PC-9 (cell line): Measurements from ENCODE around the gene DNAH9. TPM values are rescaled to one million over a fixed set of nuclear protein-coding genes. Genes with fewer than 3 reads are reported as not detected.

Experiments
- BruUV-seq: library from RNA; stranded (reverse); fragments of 400-500 nt; replicated peaks from 2 replicates; lab custom pipeline; 2021; lab: Mats Ljungman, UMichigan
- CTCF ChIA-PET: fragments of 300-600 bp; sonication (Branson Sonifier 250); formaldehyde crosslinking; loops from one replicate; lab custom pipeline; 2022; ENCODE audit warnings: antibody characterized with exemption; lab: Charles Lee
- POLR2A ChIA-PET: fragments of 300-600 bp; sonication (Branson Sonifier 250); formaldehyde crosslinking; loops from one replicate; lab custom pipeline; 2022; ENCODE audit warnings: antibody characterized with exemption; ENCODE audit not compliant: unreplicated experiment; lab: Charles Lee
- DNase-seq, 2 experiments: peaks; one replicate each; pipeline versions ENCODE4 v3.0.0 to v3.0.0-alpha.2; 2015 to 2022; ENCODE audit warnings: mixed read lengths in 1 of 2
- H2AFZ ChIP-seq: fragments of 200-600 bp; sonication (generic); 2 replicates; pipeline ENCODE4 v1.8.1; 2017; ENCODE audit warnings: antibody characterized with exemption
- H3F3A ChIP-seq: fragments of 200-600 bp; sonication (generic); 2 replicates; pipeline ENCODE4 v1.8.1; 2017; ENCODE audit warnings: antibody characterized with exemption, mild to moderate bottlenecking, low read depth; ENCODE audit not compliant: insufficient read depth
- H3K27ac ChIP-seq: fragments of 200-600 bp; sonication (generic); 2 replicates; pipeline ENCODE4 v1.6.1; 2016; ENCODE audit warnings: mixed run types
- H3K27me3 ChIP-seq: fragments of 200-600 bp; sonication (generic); 2 replicates; pipeline ENCODE4 v1.6.1; 2016; ENCODE audit warnings: low read depth, mixed run types; ENCODE audit not compliant: insufficient read depth
- H3K36me3 ChIP-seq: fragments of 200-600 bp; sonication (generic); 2 replicates; pipeline ENCODE4 v1.6.1; 2016; ENCODE audit warnings: low read depth, mixed run types
- H3K4me1 ChIP-seq: fragments of 200-600 bp; sonication (generic); replicated peaks from 2 replicates; pipeline ENCODE4 v1.6.1; 2016; ENCODE audit warnings: mixed run types; ENCODE audit not compliant: insufficient read depth
- H3K4me2 ChIP-seq: fragments of 200-600 bp; sonication (generic); 2 replicates; pipeline ENCODE4 v1.6.1; 2017; ENCODE audit warnings: mixed run types
- H3K4me3 ChIP-seq: fragments of 200-600 bp; sonication (generic); 2 replicates; pipeline ENCODE4 v1.6.1; 2016; ENCODE audit warnings: mixed run types
- H3K79me2 ChIP-seq: fragments of 200-600 bp; sonication (generic); 2 replicates; pipeline ENCODE4 v1.6.1; 2017; ENCODE audit warnings: low read depth, mixed run types
- H3K9me2 ChIP-seq: fragments of 200-600 bp; sonication (generic); 2 replicates; pipeline ENCODE4 v1.8.1; 2017; ENCODE audit warnings: mild to moderate bottlenecking; ENCODE audit not compliant: insufficient read depth
- H3K9me3 ChIP-seq: fragments of 200-600 bp; sonication (generic); 2 replicates; pipeline ENCODE4 v1.8.1; 2016; ENCODE audit warnings: low read depth; ENCODE audit not compliant: insufficient read depth
- H4K20me1 ChIP-seq: fragments of 200-600 bp; sonication (generic); 2 replicates; pipeline ENCODE4 v1.8.1; 2017; ENCODE audit not compliant: insufficient read depth
- CTCF ChIP-seq: fragments of 200-600 bp; sonication (generic); conservative IDR thresholded peaks from 2 replicates; pipeline ENCODE4 v1.6.1; 2017; ENCODE audit warnings: mixed run types, antibody characterized with exemption, mild to moderate bottlenecking, moderate library complexity
- EZH2 ChIP-seq: fragments of 200-600 bp; sonication (generic); IDR thresholded peaks from 2 replicates; pipeline ENCODE4 v1.8.0; 2017; ENCODE audit warnings: antibody characterized with exemption, low read depth
- intact Hi-C: fragments of 100-400 bp; cut with micrococcal nuclease; formaldehyde crosslinking; loops from one replicate; pipeline ENCODE4 v1.10.0; 2022; ENCODE audit not compliant: unreplicated experiment
- total RNA-seq: library from RNA; stranded (reverse); gene quantifications from 2 replicates; pipeline ENCODE4 v1.2.3, GENCODE V29; 2021

The DNAH9 gene
- total RNA-seq, 1 experiment from 2014 or later: not detected

DNA sequence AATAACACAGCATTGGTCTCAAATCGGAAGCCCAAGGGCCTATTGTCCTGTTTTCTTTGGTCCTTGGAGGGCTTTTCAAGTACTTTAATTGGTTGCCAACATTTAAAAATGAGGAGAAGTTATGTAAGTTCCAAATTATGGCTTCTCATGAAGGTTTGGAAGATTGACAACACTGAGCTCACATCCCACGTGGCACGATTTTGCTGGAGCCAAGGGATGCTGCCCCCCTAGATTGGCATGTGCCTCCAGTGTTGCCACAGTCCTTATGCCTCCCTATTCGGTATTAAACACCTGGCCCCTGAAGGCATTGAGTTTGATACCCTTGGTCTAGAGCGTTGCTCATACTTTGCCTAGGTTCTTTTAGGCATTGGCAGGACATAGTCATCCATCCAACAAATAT is 291.0 kb downstream of the DNAH9 start:
- H3K79me2 ChIP-seq: no peaks in the 10 kb centered on the region
- no peak overlapping the region for H2AFZ ChIP-seq
- H3K36me3 ChIP-seq: no peaks in the 10 kb centered on the region
- no peaks in the 10 kb centered on the region for H3K4me1 ChIP-seq
- TF ChIP-seq CTCF (no peak), EZH2 (no peak)
- DNase-seq: no peak
- intact Hi-C loops: no loop called here
- H3F3A ChIP-seq: no peaks in the 10 kb centered on the region
- no peaks in the 10 kb centered on the region for H3K9me2 ChIP-seq
- H4K20me1 ChIP-seq: no peaks in the 10 kb centered on the region
- no peak overlapping the region for H3K4me3 ChIP-seq
- ChIA-PET POLR2A (no interaction called here), CTCF (no interaction called here)
- no TSS peak for BruUV-seq
- no peaks in the 10 kb centered on the region for H3K9me3 ChIP-seq
- no peak overlapping the region for H3K4me2 ChIP-seq
- H3K27ac ChIP-seq: no peak overlapping the region
- H3K27me3 ChIP-seq: peaks cover 12% of the 10 kb centered on the region; the same call in 1 of the 2 replicates

- Histone ChIP-seq H3K27ac (no peak overlapping the region), H3K4me1 (no peaks in the 10 kb centered on the region), H4K20me1 (no peaks in the 10 kb centered on the region), H3K4me2 (no peak overlapping the region), H3K9me2 (no peaks in the 10 kb centered on the region), H2AFZ (no peak overlapping the region), H3K36me3 (no peaks in the 10 kb centered on the region), H3K4me3 (no peak overlapping the region), H3K79me2 (no peaks in the 10 kb centered on the region), H3F3A (no peaks in the 10 kb centered on the region), H3K27me3 (peaks cover 14% of the 10 kb centered on the region; the same call in 1 of the 2 replicates), H3K9me3 (no peaks in the 10 kb centered on the region)
- BruUV-seq: no TSS peak
- TF ChIP-seq CTCF (no peak), EZH2 (no peak)
- intact Hi-C loops: no loop called here
- DNase-seq: no peak
- CTCF ChIA-PET: no interaction called here
- POLR2A ChIA-PET: no interaction called here
Observed at GRCh38 chr17:11893862-11894261, 295.6 kb downstream of the DNAH9 start.

DNA sequence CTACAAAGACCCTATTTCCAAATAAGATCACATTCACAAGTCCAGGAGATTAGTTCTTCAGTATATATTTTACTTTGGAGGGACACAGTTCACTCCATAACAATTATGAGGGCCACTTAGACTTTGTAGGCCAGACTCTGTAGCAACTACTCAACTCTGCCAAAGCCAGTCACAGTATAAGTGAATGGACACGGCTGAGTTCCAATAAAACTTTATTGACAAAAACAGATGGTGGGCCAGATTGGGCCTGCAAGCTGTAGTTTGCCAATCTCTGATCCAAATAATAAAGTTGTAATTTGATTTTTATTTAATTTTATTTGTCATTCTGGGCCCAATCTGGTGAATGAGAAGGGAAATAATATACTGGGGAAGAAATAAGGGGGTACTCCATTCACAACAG is 297.9 kb downstream of the DNAH9 start:
- Histone ChIP-seq H3K9me3 (no peaks in the 10 kb centered on the region), H4K20me1 (no peaks in the 10 kb centered on the region), H3K27ac (no peak overlapping the region), H3K36me3 (no peaks in the 10 kb centered on the region), H3K4me2 (no peak overlapping the region), H3K4me1 (no peaks in the 10 kb centered on the region), H2AFZ (no peak overlapping the region), H3K27me3 (peaks cover 6% of the 10 kb centered on the region; the same call in 1 of the 2 replicates), H3K9me2 (no peaks in the 10 kb centered on the region), H3F3A (no peaks in the 10 kb centered on the region), H3K79me2 (no peaks in the 10 kb centered on the region), H3K4me3 (no peak overlapping the region)
- TF ChIP-seq EZH2 (no peak), CTCF (no peak)
- CTCF ChIA-PET: no interaction called here
- POLR2A ChIA-PET: no interaction called here
- no peak for DNase-seq
- BruUV-seq: no TSS peak
- intact Hi-C loops: no loop called here
